CD4-positive, alpha-beta T cell treated with Interleukin-12 subunit alpha and Interleukin-12 subunit beta, for 1 hour (primary cell): ENCODE data around the gene RPTOR.
A peak's percentile ranks its signal among the peaks of the same experiment; 100 is the strongest.
"Not testable (repeated sequence)": the region's sequence is repeated elsewhere in the genome, so short reads cannot be mapped to it uniquely, and the experiment has no call there.

ENCODE experiments used
- DNase-seq: peaks from one replicate; pipeline ENCODE4 v3.0.0-alpha.2; 2020

Gene RPTOR

GRCh38 chr17:80753685-80754345 is 209.2 kb downstream of the RPTOR start:
- no peak for DNase-seq

- no peak for DNase-seq
Observed at GRCh38 chr17:80754846-80755245, 210.2 kb downstream of the RPTOR start.

- DNase-seq = no peak
Observed at GRCh38 chr17:80755650-80756405, 211.2 kb downstream of the RPTOR start.

GRCh38 chr17:80758481-80759376 is 214.1 kb downstream of the RPTOR start:
- DNase-seq = peak; percentile 61

- no peak for DNase-seq
Observed at GRCh38 chr17:80759377-80759673, 214.7 kb downstream of the RPTOR start.

- DNase-seq = no peak
Observed at GRCh38 chr17:80760511-80760911, 215.9 kb downstream of the RPTOR start.

GRCh38 chr17:80761110-80761871 is 216.7 kb downstream of the RPTOR start:
- peak; percentile 67 for DNase-seq

- DNase-seq = no peak
Observed at GRCh38 chr17:80762076-80762475, 217.4 kb downstream of the RPTOR start.

GRCh38 chr17:80763293-80763867 is 218.7 kb downstream of the RPTOR start:
- no peak for DNase-seq

GRCh38 chr17:80764627-80765145 is 220.0 kb downstream of the RPTOR start:
- DNase-seq = not testable (repeated sequence)

GRCh38 chr17:80765241-80765961 is 220.8 kb downstream of the RPTOR start:
- no peak for DNase-seq

GRCh38 chr17:80766290-80766855 is 221.7 kb downstream of the RPTOR start:
- no peak for DNase-seq

GRCh38 chr17:80768389-80768788 is 223.8 kb downstream of the RPTOR start:
- no peak for DNase-seq

GRCh38 chr17:80768936-80769335 is 224.3 kb downstream of the RPTOR start:
- DNase-seq = no peak

GRCh38 chr17:80769516-80769915 is 224.9 kb downstream of the RPTOR start:
- DNase-seq = no peak

GRCh38 chr17:80769936-80770625 is 225.4 kb downstream of the RPTOR start:
- DNase-seq = no peak

GRCh38 chr17:80770881-80771611 is 226.4 kb downstream of the RPTOR start:
- DNase-seq = no peak

- DNase-seq = no peak
Observed at GRCh38 chr17:80771612-80772005, 227.0 kb downstream of the RPTOR start.

GRCh38 chr17:80772906-80773242 is 228.2 kb downstream of the RPTOR start:
- no peak for DNase-seq
